ENCODE data around the gene HLF.

HLF gene

GRCh38 chr17:55295411-55296170, 30.8 kb downstream of the HLF start:
- H3K36me3 ChIP-seq (ENCODE audit: control insufficient read depth, insufficient read depth, low read length): no peaks in the 10 kb centered on the region
- no peak overlapping the region for H3K27ac ChIP-seq (ENCODE audit: low read depth, low read length)
- no peaks in the 10 kb centered on the region for H3K27me3 ChIP-seq (ENCODE audit: control insufficient read depth, insufficient read depth, low read length)
- no peak overlapping the region for H3K9ac ChIP-seq (ENCODE audit: low read length)
- no peaks in the 10 kb centered on the region for H3K4me1 ChIP-seq (ENCODE audit: control insufficient read depth, insufficient read depth, low read length)
- 0 out of 2 replicates have a peak, but pooled peaks cover 3% of the 10 kb centered on the region for H3K9me3 ChIP-seq (ENCODE audit: control insufficient read depth, insufficient read depth, low read depth, low read length)
- no peak overlapping the region for H3K4me3 ChIP-seq (ENCODE audit: low read depth, low read length)

- no peaks in the 10 kb centered on the region for H3K36me3 ChIP-seq (ENCODE audit: control insufficient read depth, insufficient read depth, low read length)
- H3K27ac ChIP-seq (ENCODE audit: low read depth, low read length): no peak overlapping the region
- no peak overlapping the region for H3K4me3 ChIP-seq (ENCODE audit: low read depth, low read length)
- H3K27me3 ChIP-seq (ENCODE audit: control insufficient read depth, insufficient read depth, low read length): no peaks in the 10 kb centered on the region
- H3K4me1 ChIP-seq (ENCODE audit: control insufficient read depth, insufficient read depth, low read length): no peaks in the 10 kb centered on the region
- 0 out of 2 replicates have a peak, but pooled peaks cover under 1% of the 10 kb centered on the region for H3K9me3 ChIP-seq (ENCODE audit: control insufficient read depth, insufficient read depth, low read depth, low read length)
- no peak overlapping the region for H3K9ac ChIP-seq (ENCODE audit: low read length)
These were observed 31.5 kb downstream of the HLF start for GRCh38 chr17:55296171-55296695.

GRCh38 chr17:55296699-55297098, 31.9 kb downstream of the HLF start:
- Histone ChIP-seq H3K9ac (ENCODE audit: low read length) (no peak overlapping the region), H3K4me1 (ENCODE audit: control insufficient read depth, insufficient read depth, low read length) (no peaks in the 10 kb centered on the region), H3K27me3 (ENCODE audit: control insufficient read depth, insufficient read depth, low read length) (no peaks in the 10 kb centered on the region), H3K27ac (ENCODE audit: low read depth, low read length) (no peak overlapping the region), H3K36me3 (ENCODE audit: control insufficient read depth, insufficient read depth, low read length) (no peaks in the 10 kb centered on the region), H3K4me3 (ENCODE audit: low read depth, low read length) (no peak overlapping the region), H3K9me3 (ENCODE audit: control insufficient read depth, insufficient read depth, low read depth, low read length) (no peaks in the 10 kb centered on the region)

GRCh38 chr17:55298111-55298730, 33.5 kb downstream of the HLF start:
- Histone ChIP-seq H3K36me3 (ENCODE audit: control insufficient read depth, insufficient read depth, low read length) (no peaks in the 10 kb centered on the region), H3K9me3 (ENCODE audit: control insufficient read depth, insufficient read depth, low read depth, low read length) (no peaks in the 10 kb centered on the region), H3K4me1 (ENCODE audit: control insufficient read depth, insufficient read depth, low read length) (no peaks in the 10 kb centered on the region), H3K9ac (ENCODE audit: low read length) (no peak overlapping the region), H3K27ac (ENCODE audit: low read depth, low read length) (no peak overlapping the region), H3K4me3 (ENCODE audit: low read depth, low read length) (no peak overlapping the region), H3K27me3 (ENCODE audit: control insufficient read depth, insufficient read depth, low read length) (no peaks in the 10 kb centered on the region)

- H3K4me3 ChIP-seq (ENCODE audit: low read depth, low read length): no peak overlapping the region
- no peaks in the 10 kb centered on the region for H3K4me1 ChIP-seq (ENCODE audit: control insufficient read depth, insufficient read depth, low read length)
- no peak overlapping the region for H3K27ac ChIP-seq (ENCODE audit: low read depth, low read length)
- H3K9me3 ChIP-seq (ENCODE audit: control insufficient read depth, insufficient read depth, low read depth, low read length): no peaks in the 10 kb centered on the region
- H3K36me3 ChIP-seq (ENCODE audit: control insufficient read depth, insufficient read depth, low read length): no peaks in the 10 kb centered on the region
- no peaks in the 10 kb centered on the region for H3K27me3 ChIP-seq (ENCODE audit: control insufficient read depth, insufficient read depth, low read length)
- no peak overlapping the region for H3K9ac ChIP-seq (ENCODE audit: low read length)
These were observed 34.5 kb downstream of the HLF start for GRCh38 chr17:55299162-55299838.

- H3K27ac ChIP-seq (ENCODE audit: low read depth, low read length): no peak overlapping the region
- H3K4me3 ChIP-seq (ENCODE audit: low read depth, low read length): no peak overlapping the region
- H3K27me3 ChIP-seq (ENCODE audit: control insufficient read depth, insufficient read depth, low read length): no peaks in the 10 kb centered on the region
- no peak overlapping the region for H3K9ac ChIP-seq (ENCODE audit: low read length)
- no peaks in the 10 kb centered on the region for H3K36me3 ChIP-seq (ENCODE audit: control insufficient read depth, insufficient read depth, low read length)
- no peaks in the 10 kb centered on the region for H3K4me1 ChIP-seq (ENCODE audit: control insufficient read depth, insufficient read depth, low read length)
- H3K9me3 ChIP-seq (ENCODE audit: control insufficient read depth, insufficient read depth, low read depth, low read length): no peaks in the 10 kb centered on the region
These were observed 35.1 kb downstream of the HLF start for GRCh38 chr17:55299890-55300289.

GRCh38 chr17:55300479-55301290, 35.9 kb downstream of the HLF start:
- no peaks in the 10 kb centered on the region; the same call in 1 of the 2 replicates for H3K4me1 ChIP-seq (ENCODE audit: control insufficient read depth, insufficient read depth, low read length)

GRCh38 chr17:55301521-55302406, 37.0 kb downstream of the HLF start:
- no peak overlapping the region for H3K4me3 ChIP-seq (ENCODE audit: low read depth, low read length)
- H3K9me3 ChIP-seq (ENCODE audit: control insufficient read depth, insufficient read depth, low read depth, low read length): no peaks in the 10 kb centered on the region
- H3K36me3 ChIP-seq (ENCODE audit: control insufficient read depth, insufficient read depth, low read length): no peaks in the 10 kb centered on the region
- no peak overlapping the region for H3K27ac ChIP-seq (ENCODE audit: low read depth, low read length)
- no peaks in the 10 kb centered on the region for H3K27me3 ChIP-seq (ENCODE audit: control insufficient read depth, insufficient read depth, low read length)
- no peak overlapping the region for H3K9ac ChIP-seq (ENCODE audit: low read length)
- no peaks in the 10 kb centered on the region; the same call in 1 of the 2 replicates for H3K4me1 ChIP-seq (ENCODE audit: control insufficient read depth, insufficient read depth, low read length)

More at GRCh38 chr17:55300479-55301290, 35.9 kb downstream of the HLF start:
- Histone ChIP-seq H3K9ac (ENCODE audit: low read length) (no peak overlapping the region), H3K36me3 (ENCODE audit: control insufficient read depth, insufficient read depth, low read length) (no peaks in the 10 kb centered on the region), H3K27ac (ENCODE audit: low read depth, low read length) (no peak overlapping the region), H3K27me3 (ENCODE audit: control insufficient read depth, insufficient read depth, low read length) (no peaks in the 10 kb centered on the region), H3K9me3 (ENCODE audit: control insufficient read depth, insufficient read depth, low read depth, low read length) (no peaks in the 10 kb centered on the region), H3K4me3 (ENCODE audit: low read depth, low read length) (no peak overlapping the region)

- H3K36me3 ChIP-seq (ENCODE audit: control insufficient read depth, insufficient read depth, low read length): no peaks in the 10 kb centered on the region
- H3K9me3 ChIP-seq (ENCODE audit: control insufficient read depth, insufficient read depth, low read depth, low read length): no peaks in the 10 kb centered on the region
- H3K27me3 ChIP-seq (ENCODE audit: control insufficient read depth, insufficient read depth, low read length): no peaks in the 10 kb centered on the region
- H3K4me1 ChIP-seq (ENCODE audit: control insufficient read depth, insufficient read depth, low read length): no peaks in the 10 kb centered on the region; the same call in 1 of the 2 replicates
- no peak overlapping the region for H3K27ac ChIP-seq (ENCODE audit: low read depth, low read length)
- H3K9ac ChIP-seq (ENCODE audit: low read length): no peak overlapping the region
- no peak overlapping the region for H3K4me3 ChIP-seq (ENCODE audit: low read depth, low read length)
These were observed 37.6 kb downstream of the HLF start for GRCh38 chr17:55302407-55302787.

GRCh38 chr17:55303008-55303493, 38.3 kb downstream of the HLF start:
- Histone ChIP-seq H3K4me1 (ENCODE audit: control insufficient read depth, insufficient read depth, low read length) (no peaks in the 10 kb centered on the region; the same call in 1 of the 2 replicates), H3K36me3 (ENCODE audit: control insufficient read depth, insufficient read depth, low read length) (no peaks in the 10 kb centered on the region), H3K9me3 (ENCODE audit: control insufficient read depth, insufficient read depth, low read depth, low read length) (no peaks in the 10 kb centered on the region), H3K4me3 (ENCODE audit: low read depth, low read length) (no peak overlapping the region), H3K9ac (ENCODE audit: low read length) (no peak overlapping the region), H3K27me3 (ENCODE audit: control insufficient read depth, insufficient read depth, low read length) (no peaks in the 10 kb centered on the region), H3K27ac (ENCODE audit: low read depth, low read length) (no peak overlapping the region)
